ENCODE measurements around the gene DUSP3. TPM values are rescaled to one million over a fixed set of nuclear protein-coding genes. Genes with fewer than 3 reads are reported as not detected.

DUSP3 gene
- total RNA-seq, 4 donors from 2014 or later, result 28.4 to 88.1 (median 39.8) TPM

DNA sequence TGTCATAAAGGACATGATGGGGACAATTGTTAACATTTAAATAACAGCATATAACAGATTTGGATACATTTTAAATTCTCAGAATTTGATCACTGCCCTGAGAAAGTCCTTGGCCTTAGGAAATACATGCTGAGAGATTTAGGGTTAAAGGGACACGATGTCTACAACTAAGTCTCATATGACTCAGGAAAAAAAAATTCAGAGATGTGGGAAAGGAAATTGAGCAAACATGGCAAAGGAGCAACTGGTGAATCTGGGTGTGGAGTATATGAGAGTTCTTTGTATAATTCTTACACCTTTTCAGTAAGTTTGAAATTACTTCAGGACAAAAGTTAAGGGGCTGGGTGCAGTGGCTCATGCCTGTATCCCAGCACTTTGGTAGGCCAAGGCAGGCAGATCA lies 35.9 kb upstream of the DUSP3 start:
- no peak overlapping the region for H3K4me3 ChIP-seq
- no peaks in the 10 kb centered on the region for H3K27me3 ChIP-seq
- intact Hi-C loops (cut with DNase I; ENCODE audit: low total_unique reads), result no loop called here
- no peak for TF ChIP-seq POLR2A (IDR thresholded peaks at IDR 0.05)
- no peak for TF ChIP-seq CTCF (IDR thresholded peaks at IDR 0.05)
- DNase-seq, result no peak
- no peaks in the 10 kb centered on the region for H3K4me1 ChIP-seq
- H3K9me3 ChIP-seq, result no peaks in the 10 kb centered on the region
- H3K36me3 ChIP-seq, result no peaks in the 10 kb centered on the region
- H3K27ac ChIP-seq, result no peak overlapping the region

DNA sequence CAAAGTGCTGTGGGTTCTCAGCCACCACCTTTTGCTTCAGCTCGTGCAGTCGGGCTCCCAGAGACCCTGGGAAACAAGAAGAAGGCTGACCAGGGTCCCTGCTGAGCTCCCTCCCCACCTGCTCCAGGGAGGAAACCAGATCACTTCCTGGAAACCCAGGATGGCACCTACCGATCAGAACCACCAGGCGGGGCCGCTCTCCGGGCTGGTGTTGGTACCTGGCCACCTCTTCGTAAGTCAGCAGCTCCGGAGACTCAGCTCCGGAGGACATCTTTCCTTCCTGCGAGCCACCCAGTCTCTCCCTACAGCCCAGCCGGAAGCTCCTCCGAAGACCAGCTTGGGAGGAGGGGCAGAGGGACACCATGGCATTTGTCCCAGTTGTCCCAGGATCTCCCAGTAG lies 35.2 kb upstream of the DUSP3 start:
- DNase-seq, result no peak
- Histone ChIP-seq H3K4me3 (no peak overlapping the region), H3K36me3 (no peaks in the 10 kb centered on the region), H3K27me3 (no peaks in the 10 kb centered on the region), H3K9me3 (no peaks in the 10 kb centered on the region), H3K27ac (no peak overlapping the region), H3K4me1 (no peaks in the 10 kb centered on the region)
- intact Hi-C loops (cut with DNase I; ENCODE audit: low total_unique reads), result no loop called here
- TF ChIP-seq CTCF (IDR thresholded peaks at IDR 0.05), result no peak
- TF ChIP-seq POLR2A (IDR thresholded peaks at IDR 0.05), result no peak

- Histone ChIP-seq H3K9me3 (no peaks in the 10 kb centered on the region), H3K27me3 (no peaks in the 10 kb centered on the region), H3K27ac (no peak overlapping the region), H3K4me1 (no peaks in the 10 kb centered on the region), H3K36me3 (no peaks in the 10 kb centered on the region), H3K4me3 (no peak overlapping the region)
- no peak for TF ChIP-seq CTCF (IDR thresholded peaks at IDR 0.05)
- TF ChIP-seq POLR2A (IDR thresholded peaks at IDR 0.05), result no peak
- no peak for DNase-seq
- intact Hi-C loops (cut with DNase I; ENCODE audit: low total_unique reads), result no loop called here
Measured at GRCh38 chr17:43813386-43813785, 34.6 kb upstream of the DUSP3 start.

- no peaks in the 10 kb centered on the region for H3K36me3 ChIP-seq
- H3K4me3 ChIP-seq, result no peak overlapping the region
- no peaks in the 10 kb centered on the region for H3K9me3 ChIP-seq
- no peaks in the 10 kb centered on the region for H3K27me3 ChIP-seq
- intact Hi-C loops (cut with DNase I; ENCODE audit: low total_unique reads), result no loop called here
- DNase-seq, result no peak
- no peak overlapping the region for H3K27ac ChIP-seq
- no peaks in the 10 kb centered on the region for H3K4me1 ChIP-seq
- TF ChIP-seq POLR2A (IDR thresholded peaks at IDR 0.05) (no peak), CTCF (IDR thresholded peaks at IDR 0.05) (no peak)
Measured at GRCh38 chr17:43812396-43813265, 33.9 kb upstream of the DUSP3 start.

- Histone ChIP-seq H3K9me3 (no peaks in the 10 kb centered on the region), H3K36me3 (no peaks in the 10 kb centered on the region), H3K4me1 (no peaks in the 10 kb centered on the region), H3K27me3 (no peaks in the 10 kb centered on the region), H3K4me3 (no peak overlapping the region), H3K27ac (no peak overlapping the region)
- no peak for TF ChIP-seq POLR2A (IDR thresholded peaks at IDR 0.05)
- TF ChIP-seq CTCF (IDR thresholded peaks at IDR 0.05), result no peak
- no peak for DNase-seq
- intact Hi-C loops (cut with DNase I; ENCODE audit: low total_unique reads), result no loop called here
Measured at GRCh38 chr17:43810823-43811222, 32.0 kb upstream of the DUSP3 start.

Data from uterus (tissue), 4 donors.